ENCODE results near the gene KIAA0930.
A peak's percentile ranks its signal among the peaks of the same experiment; 100 is the strongest.
"Not testable (repeated sequence)": the region's sequence is repeated elsewhere in the genome, so short reads cannot be mapped to it uniquely, and the experiment has no call there.

KIAA0930 gene

DNA sequence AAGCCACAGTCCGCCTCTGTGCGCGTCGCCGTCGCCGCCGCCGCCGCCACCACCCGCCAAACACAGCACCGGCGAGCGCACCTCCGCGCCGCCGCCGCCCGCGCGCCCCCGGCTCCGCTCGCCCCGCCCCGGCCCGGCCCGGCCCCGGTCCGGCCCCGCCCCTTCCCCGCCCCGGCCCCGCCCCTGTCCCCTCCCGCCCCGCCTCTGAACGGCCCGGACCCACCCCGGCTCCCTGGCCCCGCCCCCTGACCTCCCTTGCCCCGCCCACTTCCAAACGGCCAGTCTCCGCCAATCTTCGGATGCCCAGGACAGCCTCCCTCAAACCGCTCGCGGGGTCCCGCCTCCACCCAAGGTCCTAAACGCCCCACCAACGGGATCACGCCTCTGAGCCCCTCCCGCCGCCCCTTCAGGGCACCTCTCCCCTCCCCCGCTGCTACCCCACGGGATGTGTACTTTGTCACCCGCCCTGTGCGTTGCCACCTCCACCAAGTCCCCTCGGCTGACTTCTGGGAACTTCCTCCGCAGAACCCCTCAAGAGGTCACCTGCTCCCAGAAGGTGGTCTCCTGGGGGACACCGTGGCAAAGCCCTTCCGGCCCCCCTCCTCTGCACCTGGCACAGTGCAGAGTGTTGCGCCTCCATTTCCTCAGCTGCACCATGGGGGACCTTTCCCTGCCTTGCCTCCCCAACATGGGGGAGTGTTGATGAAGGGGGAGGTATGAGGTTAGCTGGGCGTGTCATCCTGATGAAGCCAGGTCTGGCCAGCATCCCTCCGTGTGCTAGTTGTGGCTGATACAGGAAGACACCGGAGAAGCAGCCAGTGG, at the start of gene KIAA0930:
Gene KIAA0930 (minus strand): TSS at position 85 of the 822 bp plus-strand sequence. CDS start 191 bp downstream, outside the sequence.
- peak; percentile 75 for DNase-seq

DNA sequence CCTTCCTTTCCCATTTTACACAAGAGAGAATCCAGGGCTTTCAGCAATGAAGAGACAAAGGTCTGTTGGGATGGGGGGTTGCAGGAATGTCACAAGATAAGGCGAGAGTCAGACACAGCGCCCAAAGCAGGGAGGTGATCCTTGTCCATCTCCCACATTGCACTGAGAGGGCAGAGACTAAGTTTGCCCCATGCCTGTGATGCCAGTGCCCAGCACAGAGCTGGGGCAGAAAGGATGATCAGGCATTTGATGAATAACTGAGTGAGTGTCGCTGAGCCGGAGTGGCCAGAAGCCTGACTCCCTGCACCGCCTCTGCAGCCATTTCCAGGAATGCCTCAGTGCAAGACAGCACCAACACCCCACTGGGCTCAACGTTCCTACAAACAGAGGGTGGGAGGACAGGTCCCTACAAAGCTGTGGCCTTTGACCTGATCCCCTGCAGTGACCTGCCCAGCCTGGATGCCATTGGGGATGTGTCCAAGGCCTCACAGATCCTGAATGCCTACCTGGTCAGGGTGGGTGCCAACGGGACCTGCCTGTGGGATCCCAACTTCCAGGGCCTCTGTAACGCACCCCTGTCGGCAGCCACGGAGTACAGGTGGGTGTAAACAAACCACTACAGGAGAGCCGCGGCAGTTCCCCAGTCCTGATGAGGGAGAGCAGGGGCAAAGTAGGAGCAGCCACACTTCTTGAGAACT, 46.3 kb upstream of the KIAA0930 start:
- DNase-seq: no peak

DNA sequence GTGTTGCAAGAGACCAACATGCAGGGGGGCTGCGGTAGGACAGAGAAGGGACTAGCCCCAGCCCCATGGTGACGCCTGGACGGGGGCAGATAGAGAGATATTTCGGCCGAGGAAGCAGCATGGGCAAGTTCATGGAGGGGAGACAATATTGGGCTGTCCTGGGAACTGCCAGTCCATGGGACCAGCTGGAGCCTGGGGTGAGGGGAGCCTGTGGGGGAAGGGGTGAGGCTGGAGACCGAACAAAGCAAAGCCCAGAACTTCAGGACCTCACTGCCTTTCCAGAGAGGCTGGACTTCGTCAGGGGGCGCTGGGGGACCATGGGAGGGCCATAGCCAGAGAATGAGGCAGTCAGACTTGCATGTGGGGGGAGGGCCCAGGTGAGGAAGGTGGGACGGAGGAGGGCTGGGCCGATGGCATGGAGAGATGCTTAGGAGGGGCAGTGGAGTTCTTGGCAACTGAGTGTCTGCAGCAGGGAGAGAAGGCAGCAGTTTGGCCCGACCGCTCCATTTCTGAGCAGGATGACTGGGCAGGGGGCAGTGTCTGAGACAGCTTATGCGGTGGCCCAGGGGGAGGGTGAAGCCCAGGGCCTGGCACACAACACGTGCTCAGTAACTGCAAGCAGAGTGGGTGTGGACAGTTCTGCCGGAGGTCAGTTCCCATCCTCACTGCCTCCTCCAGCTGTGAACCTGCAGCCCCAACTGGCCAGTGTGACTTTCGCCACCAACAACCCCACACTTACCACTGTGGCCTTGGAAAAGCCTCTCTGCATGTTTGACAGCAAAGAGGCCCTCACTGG, 44.8 kb upstream of the KIAA0930 start:
- DNase-seq: no peak

DNA sequence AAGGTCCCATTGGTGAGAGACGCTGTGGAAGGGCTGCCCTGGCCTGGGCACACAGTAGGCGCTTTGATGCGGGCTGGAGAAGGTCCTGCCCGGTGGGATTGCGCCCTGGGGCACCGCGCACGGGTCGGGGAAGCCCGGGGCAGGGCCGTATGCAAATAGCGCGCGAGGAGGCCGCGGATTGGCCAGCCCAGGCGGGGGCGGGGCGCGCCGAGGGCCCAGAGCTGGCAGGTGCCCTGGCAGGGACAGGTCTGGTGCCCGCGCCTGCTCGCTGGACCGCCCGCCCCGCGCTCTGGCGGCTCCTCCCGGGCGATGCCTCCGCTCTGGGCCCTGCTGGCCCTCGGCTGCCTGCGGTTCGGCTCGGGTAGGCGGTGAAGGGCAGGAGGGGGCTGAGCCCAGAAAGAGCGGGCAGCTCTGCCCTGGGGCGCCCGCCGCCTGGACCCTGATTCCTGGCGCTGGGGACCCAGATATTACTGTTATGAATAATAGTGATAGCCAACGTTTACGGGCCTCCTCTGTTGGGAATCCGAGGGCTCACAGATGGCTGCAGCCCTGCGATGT, 44.1 kb upstream of the KIAA0930 start, which contains the start of gene UPK3A:
Gene UPK3A (plus strand): TSS at position 245 of the 558 bp plus-strand sequence. CDS start 65 bp downstream, at position 310.
- peak; percentile 56 for DNase-seq

DNA sequence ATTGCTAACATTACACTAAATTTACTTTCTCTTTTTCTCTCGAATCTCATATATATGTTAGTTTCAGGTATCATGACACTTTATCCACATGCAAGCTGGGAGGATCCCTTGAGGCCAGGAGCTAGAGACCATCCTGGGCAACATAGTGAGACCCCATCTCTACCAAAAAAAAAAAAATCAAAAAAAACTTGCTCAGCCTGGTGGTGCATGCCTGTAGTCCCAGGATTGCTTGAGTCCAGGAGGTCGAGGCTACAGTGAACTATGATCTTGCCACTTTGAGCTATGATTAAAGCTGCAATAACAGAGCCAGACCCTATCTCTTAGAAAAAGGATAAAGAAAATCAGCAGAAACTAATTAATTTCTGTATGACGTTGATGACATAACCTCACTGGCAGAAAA, 40.3 kb upstream of the KIAA0930 start:
- DNase-seq: no peak

DNA sequence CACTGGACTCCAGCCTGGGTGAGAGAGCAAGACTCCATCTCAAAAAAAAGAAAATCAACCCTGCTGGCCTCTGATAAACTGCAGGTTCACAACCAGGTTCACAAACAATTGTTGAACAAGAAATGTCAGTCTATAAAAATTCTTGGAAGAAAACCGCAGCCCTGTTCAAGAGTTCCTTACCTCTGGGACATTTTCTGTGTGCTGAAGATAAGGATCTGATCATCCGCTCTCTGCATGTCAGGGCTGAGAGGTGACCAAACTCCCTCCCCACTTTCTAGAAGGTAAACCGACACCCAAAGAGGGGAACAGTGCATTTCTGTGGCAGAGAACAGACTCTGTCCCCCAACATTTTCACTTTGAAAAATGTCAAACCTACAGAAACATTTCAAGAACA, 39.9 kb upstream of the KIAA0930 start:
- no peak for DNase-seq

DNA sequence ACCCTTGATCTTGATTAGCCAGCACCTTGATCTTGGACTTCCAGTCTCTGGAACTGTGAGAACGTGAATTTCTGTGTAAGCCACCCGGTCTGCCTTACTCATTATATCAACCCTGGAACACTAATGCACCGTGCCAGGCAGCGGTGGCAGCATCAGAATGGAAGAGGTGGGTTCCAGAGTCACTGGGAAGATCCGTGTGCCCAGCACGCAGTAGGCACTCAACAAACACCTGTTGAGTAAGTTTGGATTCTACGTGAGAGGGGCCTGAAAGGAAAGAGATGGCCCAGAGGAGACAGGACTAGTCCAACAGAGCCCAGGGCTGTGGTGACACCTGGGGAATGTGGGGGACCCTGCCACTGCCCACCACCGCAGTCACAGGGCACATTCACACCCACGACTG, 37.4 kb upstream of the KIAA0930 start:
- no peak for DNase-seq

DNA sequence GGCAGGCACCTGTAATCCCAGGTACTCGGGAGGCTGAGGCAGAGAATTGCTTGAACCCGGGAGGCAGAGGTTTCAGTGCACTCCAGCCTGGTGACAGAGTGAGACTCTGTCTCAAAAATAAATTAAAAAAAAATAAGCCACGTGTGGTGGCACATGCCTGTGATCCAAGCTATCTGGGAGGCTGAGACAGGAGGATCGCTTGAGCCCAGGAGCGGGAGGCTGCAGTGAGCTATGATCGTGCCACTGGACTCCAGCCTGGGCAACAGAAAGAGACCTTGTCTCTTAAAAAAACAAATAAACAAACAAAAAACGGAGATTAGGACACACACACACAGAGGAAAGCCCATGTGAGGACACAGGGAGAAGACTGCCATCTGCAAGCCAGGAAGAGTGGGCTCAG, 37.0 kb upstream of the KIAA0930 start:
- not testable (repeated sequence) for DNase-seq

DNA sequence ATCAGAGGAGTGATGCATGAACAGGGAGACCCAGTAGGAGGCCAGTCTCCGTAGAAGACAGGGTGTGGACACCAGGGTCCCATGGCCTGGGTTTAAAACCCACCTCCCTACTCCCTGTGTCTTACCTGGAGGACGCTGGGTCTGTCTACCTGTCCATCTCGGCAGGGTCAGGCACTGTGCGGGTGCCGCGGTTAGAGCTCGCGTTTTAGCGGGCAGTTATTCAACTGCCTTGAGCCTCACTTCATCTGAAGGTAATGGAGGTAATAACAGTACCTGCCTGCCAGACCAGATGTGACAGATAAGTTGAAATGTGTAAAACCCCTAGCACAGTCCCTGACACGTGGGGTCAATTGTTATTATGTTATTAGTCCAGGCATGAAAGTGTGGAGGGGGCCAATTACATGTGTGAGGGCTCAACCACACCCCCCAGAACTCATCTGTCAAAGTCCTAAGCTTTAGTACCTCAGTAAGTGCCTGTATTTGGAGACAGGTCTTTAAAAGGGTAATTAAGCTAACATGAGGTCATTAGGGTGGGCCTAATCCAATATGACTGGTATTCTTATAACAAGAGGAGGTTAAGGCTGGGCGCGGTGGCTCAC, 35.9 kb upstream of the KIAA0930 start:
- no peak for DNase-seq

DNA sequence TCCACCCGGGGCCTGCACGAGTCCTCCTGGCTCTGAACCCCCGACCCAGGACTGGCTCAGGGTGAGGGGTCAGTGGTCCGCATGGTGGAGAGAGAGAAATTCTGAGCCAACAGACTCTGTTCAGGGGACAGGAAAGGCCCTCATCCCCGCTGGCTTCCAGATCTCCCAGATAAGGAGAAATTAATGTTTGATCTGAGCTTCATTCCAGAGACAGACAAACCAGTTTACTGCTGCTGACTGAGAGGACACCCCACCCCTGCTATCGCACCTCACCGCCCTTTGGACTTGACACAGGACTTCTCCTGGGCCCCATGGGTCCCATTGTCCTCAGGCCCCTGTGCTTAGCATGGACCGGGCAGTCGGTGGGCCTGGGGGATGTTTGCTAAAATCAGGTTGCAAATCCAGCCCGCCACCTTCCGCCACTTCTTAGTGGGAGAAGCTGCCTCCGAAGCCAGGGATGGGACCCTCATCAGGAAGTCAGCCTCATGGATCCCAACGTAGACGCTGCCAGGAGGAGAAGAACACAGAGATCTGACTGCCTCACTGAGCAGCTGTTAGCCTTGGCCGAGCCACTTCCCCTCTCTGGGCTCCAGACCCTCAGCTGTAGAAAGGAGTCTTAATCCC, 32.9 kb upstream of the KIAA0930 start:
- no peak for DNase-seq

DNA sequence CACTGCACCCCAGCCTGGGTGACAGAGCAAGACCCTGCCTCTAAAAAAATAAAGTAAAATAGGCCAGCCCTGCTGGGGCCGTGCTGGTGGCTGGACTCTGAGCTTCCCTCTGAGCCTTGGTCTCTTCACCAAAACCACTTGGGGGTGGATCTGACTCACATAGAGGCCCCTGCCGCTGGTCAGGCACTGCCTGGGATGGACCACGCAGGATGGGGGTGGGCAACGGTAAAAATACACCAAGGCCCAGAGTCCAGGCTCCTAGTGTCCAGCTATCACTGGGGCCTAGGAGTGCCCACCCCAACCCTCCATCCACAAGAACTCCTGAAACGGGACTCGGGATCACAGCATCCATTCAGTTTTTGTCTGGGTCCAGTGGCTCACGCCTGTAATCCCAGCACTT, 31.8 kb upstream of the KIAA0930 start:
- DNase-seq: no peak

DNA sequence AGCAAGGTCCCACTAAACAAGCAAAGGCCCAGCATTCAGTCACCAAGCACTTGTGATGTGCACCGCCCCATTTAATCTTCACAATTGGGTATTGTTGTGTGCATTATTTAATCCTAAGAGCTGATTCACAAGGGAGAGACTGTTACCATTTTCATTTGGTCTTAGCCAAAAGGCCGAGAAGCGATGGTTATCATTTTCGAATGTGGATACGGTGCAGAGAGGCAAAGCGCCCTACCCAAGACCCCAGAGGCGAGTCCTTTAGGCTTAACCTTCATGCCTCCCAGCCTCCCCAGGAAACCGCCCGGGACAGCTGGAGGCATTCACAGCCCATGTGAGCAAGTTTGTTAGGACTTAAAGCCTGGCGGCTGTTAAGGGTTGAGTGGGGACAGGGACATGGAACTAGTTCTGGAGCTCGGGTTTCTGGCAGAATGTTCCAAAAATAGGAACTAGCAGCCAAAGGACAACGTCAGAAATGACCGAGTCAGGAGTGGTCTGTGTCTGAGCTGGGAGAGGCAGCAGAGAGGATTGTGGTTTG, 31.0 kb upstream of the KIAA0930 start:
- DNase-seq: no peak

DNA sequence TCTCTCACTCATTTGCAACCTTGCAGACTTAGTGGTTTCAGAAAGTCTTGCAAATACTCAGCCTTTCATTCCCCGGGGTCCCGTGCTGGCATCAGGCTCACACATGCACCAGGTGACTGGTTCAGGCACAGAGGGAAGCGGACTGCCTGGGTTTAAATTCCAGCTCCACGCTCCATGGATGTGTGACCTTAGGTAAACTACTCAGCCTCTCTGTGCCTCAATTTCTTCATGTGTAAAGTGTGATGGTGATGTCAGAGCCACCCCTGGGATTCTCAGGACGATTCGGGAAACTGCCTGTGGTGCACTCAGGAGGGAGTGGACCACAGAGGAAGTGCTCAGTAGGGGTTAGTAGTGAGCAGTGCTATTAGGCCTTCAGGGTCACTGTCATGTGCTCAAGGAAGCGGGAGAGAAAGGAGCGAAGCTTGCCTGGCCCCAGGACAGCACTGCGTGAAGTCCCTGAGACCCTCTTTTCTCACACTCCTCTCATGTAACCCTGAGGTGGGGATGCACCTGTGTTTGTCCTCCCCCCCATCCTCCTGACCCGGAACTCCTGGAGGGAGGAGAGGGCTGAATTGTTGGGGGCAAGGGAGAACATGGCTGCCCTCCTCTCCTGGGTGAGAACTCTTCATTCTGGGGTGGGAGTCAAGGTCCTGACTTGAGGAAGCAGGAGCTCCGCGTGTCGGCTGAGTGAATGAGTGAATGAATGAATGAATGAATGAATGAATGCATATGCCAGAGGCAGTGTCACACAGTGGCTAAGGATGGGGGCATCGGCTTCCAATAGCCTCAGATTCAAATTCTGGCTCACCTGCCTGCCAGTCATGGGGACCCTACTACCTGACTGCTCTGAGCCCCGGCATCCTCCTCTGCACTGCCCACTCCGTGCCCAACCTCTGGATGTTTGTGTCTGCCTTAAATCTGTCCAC, 29.7 kb upstream of the KIAA0930 start:
- no peak for DNase-seq

DNA sequence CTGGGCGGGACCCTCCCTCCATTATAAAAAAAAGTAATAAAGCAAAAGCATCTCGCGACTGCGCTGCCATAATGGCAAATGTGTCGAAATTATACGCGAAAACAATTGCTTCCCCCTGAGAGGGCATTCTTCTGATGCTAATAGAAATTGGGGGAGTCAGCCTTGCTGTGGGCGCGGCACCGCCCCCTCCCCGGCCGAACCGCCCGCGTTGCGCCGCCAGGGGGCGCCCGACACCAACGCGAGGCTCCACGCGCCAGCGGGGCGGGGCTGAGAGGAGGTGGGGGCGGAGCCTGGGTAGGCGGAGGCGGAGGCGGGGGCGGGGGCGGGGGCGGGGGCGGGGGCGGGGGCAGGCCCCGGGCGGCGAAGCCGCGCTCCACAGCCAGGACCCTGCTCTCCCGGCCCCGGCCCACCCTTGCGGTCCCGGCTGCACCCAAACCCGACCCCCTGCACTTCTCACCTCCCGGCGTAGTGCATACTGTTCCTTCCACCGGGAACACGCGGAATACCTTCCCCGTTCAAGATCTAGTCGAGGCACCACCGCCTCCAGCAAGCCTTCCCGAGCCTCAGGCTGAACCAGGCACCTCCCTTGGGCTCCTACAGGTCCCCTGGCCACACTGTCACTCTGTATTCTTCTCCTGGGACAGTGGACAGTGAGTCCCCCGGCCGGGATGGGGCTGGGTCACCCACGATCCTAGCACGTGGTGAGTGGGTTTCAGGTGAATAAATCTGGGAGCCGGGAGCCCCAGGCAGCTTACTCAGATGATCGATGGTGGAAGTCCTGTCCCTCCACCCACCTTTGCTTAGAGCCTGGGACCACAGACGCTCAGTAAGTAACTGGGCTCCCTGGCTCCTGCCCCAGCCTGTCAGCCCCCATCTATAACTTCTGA, 28.5 kb upstream of the KIAA0930 start:
- peak; percentile 85 for DNase-seq

DNA sequence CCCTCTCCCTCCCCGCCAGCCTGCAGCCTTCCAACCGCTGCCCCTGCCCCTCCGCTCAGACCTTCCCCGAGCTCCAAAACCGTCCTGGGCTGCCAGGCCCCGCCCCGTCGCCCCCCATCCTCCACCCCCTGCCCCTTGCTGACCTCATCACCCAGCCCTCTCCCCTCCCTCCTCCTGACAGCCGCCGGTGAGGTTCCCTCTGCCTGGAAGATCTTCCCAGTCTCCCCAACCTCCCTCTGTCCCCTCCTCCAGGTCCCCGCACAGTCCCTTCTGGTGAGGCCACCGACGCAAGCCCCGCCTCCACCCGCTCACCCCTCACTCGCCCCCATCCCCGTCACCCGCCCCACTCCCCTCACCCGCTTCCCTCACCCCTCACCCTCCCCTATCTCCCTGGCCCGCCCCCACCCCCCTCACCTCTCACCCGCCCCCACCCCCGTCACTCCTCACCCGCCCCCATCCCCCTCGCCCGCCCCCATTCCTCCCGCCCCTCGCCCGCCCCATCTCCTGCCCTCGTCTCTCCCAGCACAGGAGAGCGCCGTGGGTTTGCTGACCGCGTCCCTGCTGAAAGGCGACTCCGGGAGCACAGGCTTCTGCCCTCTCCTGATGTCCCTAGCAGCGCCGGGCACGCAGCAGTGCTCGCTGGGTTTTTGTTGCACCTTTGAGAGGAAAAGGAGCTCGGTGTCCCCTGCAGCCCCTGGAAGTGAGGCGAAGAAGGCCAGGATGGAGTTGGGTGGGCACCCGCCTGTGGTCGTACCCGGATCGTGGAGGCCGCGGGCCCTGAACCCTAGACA, 27.7 kb upstream of the KIAA0930 start:
- DNase-seq: no peak

DNA sequence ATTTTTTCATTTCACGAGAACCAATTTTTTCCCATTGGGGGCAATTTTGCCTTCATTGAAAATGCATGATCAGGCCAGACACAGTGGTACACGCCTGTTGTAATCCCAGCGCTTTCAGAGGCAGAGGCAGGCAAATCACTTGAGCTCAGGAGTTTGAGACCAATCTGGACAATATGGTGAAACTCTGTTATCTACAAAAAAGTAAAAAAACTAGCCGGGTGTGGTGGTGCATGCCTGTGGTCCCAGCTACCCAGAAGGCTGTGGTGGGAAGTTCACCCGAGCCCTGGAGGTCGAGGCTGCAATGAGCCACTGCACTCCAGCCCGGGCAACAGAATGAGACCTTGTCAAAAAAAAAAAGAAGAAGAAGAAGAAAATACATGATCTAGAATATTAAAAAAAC, 24.8 kb upstream of the KIAA0930 start:
- no peak for DNase-seq

DNA sequence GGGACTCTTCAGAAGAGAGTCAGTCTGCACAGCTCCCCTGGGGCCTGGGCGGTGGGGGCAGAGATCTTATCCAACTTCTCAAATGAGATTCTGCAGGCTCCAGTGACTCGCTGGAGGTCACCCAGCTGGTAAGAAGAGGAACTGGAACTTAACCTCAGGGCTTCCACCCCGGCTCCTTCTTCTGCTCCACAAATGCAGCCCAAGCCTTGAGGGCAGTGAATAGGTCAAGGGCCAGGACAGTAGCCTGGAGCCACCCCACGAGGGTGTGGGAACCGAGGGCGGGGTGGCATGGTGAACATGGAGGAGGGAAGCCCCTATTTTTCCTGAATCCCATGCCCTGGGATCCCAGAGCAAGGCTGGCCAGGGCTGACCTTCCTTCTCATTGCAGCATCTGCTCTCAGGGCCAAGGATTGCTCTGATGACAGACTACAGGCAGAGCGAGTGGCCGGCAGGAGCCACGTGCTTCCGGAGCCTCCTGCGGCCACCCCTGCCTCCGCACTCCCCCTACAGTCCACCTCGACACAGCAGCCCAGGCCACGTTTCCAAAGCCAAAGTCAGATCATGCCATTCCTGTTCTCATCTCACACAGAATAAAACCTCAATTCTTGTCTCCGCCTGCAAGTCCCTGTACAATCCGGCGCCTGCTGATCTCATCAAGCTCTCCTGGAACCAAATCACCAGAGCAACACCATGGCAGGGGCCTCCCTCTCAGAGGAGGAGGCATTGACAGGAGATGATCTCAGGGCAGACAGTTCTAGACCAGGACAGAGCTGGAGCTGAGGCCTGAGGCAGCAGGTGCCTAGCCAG, 23.0 kb upstream of the KIAA0930 start:
- no peak for DNase-seq

DNA sequence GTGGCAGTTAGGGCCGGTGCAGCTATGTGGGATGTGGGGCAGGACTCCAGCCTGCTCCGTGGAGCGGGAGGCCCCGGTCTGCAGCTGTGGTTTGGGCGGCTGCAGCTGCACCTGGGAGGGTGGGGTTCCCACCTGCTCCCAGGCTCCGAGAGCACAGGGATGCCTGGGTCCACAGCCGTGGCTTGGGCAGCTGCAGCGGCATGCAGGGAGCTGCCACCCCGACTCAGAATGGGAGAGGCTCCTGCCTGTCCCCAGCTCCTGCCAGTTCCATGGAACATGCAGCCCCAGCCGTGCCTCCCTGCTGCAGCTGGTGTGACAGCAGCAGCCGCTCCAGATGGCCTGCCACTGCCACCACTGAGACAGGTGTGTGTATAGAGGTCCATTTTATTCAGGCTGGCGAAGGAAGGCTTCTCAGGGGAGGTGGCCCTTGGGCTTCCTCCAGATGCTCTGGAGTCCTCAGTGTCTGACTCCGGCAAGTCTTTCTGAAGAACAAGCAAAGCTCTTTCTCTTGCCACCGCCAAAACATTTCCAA, 22.3 kb upstream of the KIAA0930 start:
- DNase-seq: no peak

All from stimulated activated CD4-positive, alpha-beta T cell treated with anti-CD3 and anti-CD28 coated beads, Interleukin-4, amount 100 ng/mL, for 24 hours (primary cell).